Small intestine (tissue), 7 donors: ENCODE results near the gene RCE1. TPM values are rescaled to one million over a fixed set of nuclear protein-coding genes. Genes with fewer than 3 reads are reported as not detected.

Experiments used
- DNase-seq, 2 donors: peaks; one replicate each; pipeline versions ENCODE4 v3.0.0 to v3.0.0-alpha.2; 2013
- FAIRE-seq: peaks from 2 replicates; lab custom pipeline; 2012; peaks lifted over from hg19 to GRCh38; lab: Jason Lieb, UNC
- H3K27ac ChIP-seq, 3 donors: one replicate each; pipeline ENCODE4 v1.5.1; 2013; ENCODE audit warnings: low read length in 2 of 3, mild to moderate bottlenecking in 2 of 3, control low read depth in 1 of 3, inconsistent platforms in 1 of 3, low read depth in 1 of 3, moderate library complexity in 1 of 3
- H3K27me3 ChIP-seq, 3 donors: one replicate each; pipeline ENCODE4 v1.6.1; 2013; ENCODE audit warnings: low read length in 3 of 3, inconsistent platforms in 1 of 3; ENCODE audit not compliant: control insufficient read depth in 3 of 3, insufficient read depth in 3 of 3
- H3K36me3 ChIP-seq, 3 donors: one replicate each; pipeline ENCODE4 v1.6.1; 2013; ENCODE audit warnings: low read length in 3 of 3, inconsistent platforms in 1 of 3, low read depth in 1 of 3, mild to moderate bottlenecking in 1 of 3, moderate library complexity in 1 of 3; ENCODE audit not compliant: control insufficient read depth in 3 of 3, insufficient read depth in 2 of 3
- H3K4me1 ChIP-seq, 3 donors: one replicate each; pipeline ENCODE4 v1.6.1; 2013; ENCODE audit warnings: low read length in 2 of 3, inconsistent platforms in 1 of 3, low read depth in 1 of 3, mild to moderate bottlenecking in 1 of 3, moderate library complexity in 1 of 3; ENCODE audit not compliant: control insufficient read depth in 3 of 3, insufficient read depth in 2 of 3
- H3K4me3 ChIP-seq, 3 donors: one replicate each; pipeline ENCODE4 v1.5.1; 2013; ENCODE audit warnings: low read length in 3 of 3, control low read depth in 1 of 3, inconsistent platforms in 1 of 3, low read depth in 1 of 3, mild to moderate bottlenecking in 1 of 3, moderate library complexity in 1 of 3
- H3K9me3 ChIP-seq, 2 donors: one replicate each; pipeline ENCODE4 v1.6.1; 2013; ENCODE audit warnings: low read depth in 1 of 2, low read length in 1 of 2; ENCODE audit not compliant: control insufficient read depth in 2 of 2, insufficient read depth in 1 of 2
- WGBS, 3 donors: extraction: QIAGEN DNeasy Blood & Tissue Kit; methylation state at CpG; one replicate each; pipeline ENCODE4 v1.1.7; 2013; 5-methylcytosine and 5-hydroxymethylcytosine counted together
- polyA plus RNA-seq, 4 donors: library from polyadenylated mRNA; stranded (reverse) in 3 of 4; unstranded in 1 of 4; fragments of 200-250 nt in 3 of 4; fragments of 120-200 nt in 1 of 4; gene quantifications; one replicate each; pipeline versions ENCODE4 v1.2.1 to v1.2.3, GENCODE V29; 2013
- donor health status: healthy with polysubstance abuse.
- donor health status: control.
- donor health status: control.
- donor health status: Bipolar disorder and iron deficiency.
- donor health status: healthy.

RCE1 gene
- polyA plus RNA-seq, 4 donors, result 15.1 to 26.9 (median 20.7) TPM

- H3K27ac ChIP-seq, result no peak overlapping the region
- H3K27me3 ChIP-seq, result no peaks in the 10 kb centered on the region
- H3K9me3 ChIP-seq, result no peaks in the 10 kb centered on the region
- no peak overlapping the region for H3K4me3 ChIP-seq
- peaks cover 0 to 51% (median 3%) of the 10 kb centered on the region in 3 donors for H3K36me3 ChIP-seq
- FAIRE-seq, result no peak
- 84 to 91% (median 87%) methylated on average over 7 of the region's 7 CpGs for WGBS, 3 donors
- no peak for DNase-seq
- H3K4me1 ChIP-seq, result peaks cover 0 to 4% (median 0%) of the 10 kb centered on the region in 3 donors
Observed at GRCh38 chr11:66866511-66866986, 23.3 kb downstream of the RCE1 start.

- Histone ChIP-seq H3K4me1 (peaks cover 0 to 4% (median 0%) of the 10 kb centered on the region in 3 donors), H3K4me3 (no peak overlapping the region), H3K27ac (no peak overlapping the region), H3K36me3 (peaks cover 0 to 47% (median 3%) of the 10 kb centered on the region in 3 donors), H3K9me3 (no peaks in the 10 kb centered on the region), H3K27me3 (no peaks in the 10 kb centered on the region)
- FAIRE-seq, result no peak
- no peak for DNase-seq
- 78 to 79% (median 78%) methylated on average over 14 of the region's 14 CpGs for WGBS, 3 donors
Observed at GRCh38 chr11:66867425-66868040, 24.3 kb downstream of the RCE1 start.

GRCh38 chr11:66868082-66868725, 25.0 kb downstream of the RCE1 start:
- 80 to 91% (median 83%) methylated on average over 13 of the region's 13 CpGs for WGBS, 3 donors
- DNase-seq (no peak), FAIRE-seq (no peak)
- Histone ChIP-seq H3K4me1 (peaks cover 0 to 4% (median 0%) of the 10 kb centered on the region in 3 donors), H3K4me3 (no peak overlapping the region), H3K9me3 (no peaks in the 10 kb centered on the region), H3K27me3 (no peaks in the 10 kb centered on the region), H3K36me3 (peaks cover 0 to 43% (median 3%) of the 10 kb centered on the region in 3 donors), H3K27ac (no peak overlapping the region)

GRCh38 chr11:66868726-66869566, 25.7 kb downstream of the RCE1 start:
- FAIRE-seq (no peak), DNase-seq (peak; percentile 80 to 81)
- peaks cover 0 to 37% (median 0%) of the 10 kb centered on the region in 3 donors for H3K36me3 ChIP-seq
- no peaks in the 10 kb centered on the region for H3K27me3 ChIP-seq
- no peak overlapping the region for H3K4me3 ChIP-seq
- WGBS, 3 donors, result 22 to 51% (median 27%) methylated on average over 27 of the region's 27 CpGs
- H3K27ac ChIP-seq, result no peak overlapping the region
- H3K9me3 ChIP-seq, result no peaks in the 10 kb centered on the region
- H3K4me1 ChIP-seq, result peaks cover 0 to 4% (median 0%) of the 10 kb centered on the region in 3 donors

GRCh38 chr11:66869567-66869870, 26.3 kb downstream of the RCE1 start:
- Histone ChIP-seq H3K36me3 (peaks cover 0 to 35% (median 0%) of the 10 kb centered on the region in 3 donors), H3K4me3 (no peak overlapping the region), H3K4me1 (peaks cover 0 to 4% (median 0%) of the 10 kb centered on the region in 3 donors), H3K9me3 (no peaks in the 10 kb centered on the region), H3K27me3 (no peaks in the 10 kb centered on the region), H3K27ac (no peak overlapping the region)
- 93 to 95% (median 95%) methylated on average over 9 of the region's 9 CpGs for WGBS, 3 donors
- no peak for FAIRE-seq
- DNase-seq, result no peak

GRCh38 chr11:66870131-66870530, 26.9 kb downstream of the RCE1 start:
- DNase-seq, result no peak
- no peak overlapping the region for H3K27ac ChIP-seq
- peaks cover 0 to 34% (median 0%) of the 10 kb centered on the region in 3 donors for H3K36me3 ChIP-seq
- no peaks in the 10 kb centered on the region for H3K27me3 ChIP-seq
- peaks cover 0 to 1% (median 0%) of the 10 kb centered on the region in 3 donors for H3K4me1 ChIP-seq
- no peak for FAIRE-seq
- 91 to 98% (median 96%) methylated on average over 11 to 16 of the region's 16 CpGs for WGBS, 3 donors
- H3K9me3 ChIP-seq, result no peaks in the 10 kb centered on the region
- no peak overlapping the region for H3K4me3 ChIP-seq

- no peak for DNase-seq
- FAIRE-seq, result no peak
- H3K27me3 ChIP-seq, result no peaks in the 10 kb centered on the region
Observed at GRCh38 chr11:66870616-66871520, 27.6 kb downstream of the RCE1 start.

More at GRCh38 chr11:66870616-66871520, 27.6 kb downstream of the RCE1 start:
- Histone ChIP-seq H3K4me1 (no peaks in the 10 kb centered on the region), H3K27ac (no peak overlapping the region), H3K9me3 (no peaks in the 10 kb centered on the region), H3K36me3 (peaks cover 0 to 31% (median 0%) of the 10 kb centered on the region in 3 donors), H3K4me3 (no peak overlapping the region)
- 91 to 92% (median 92%) methylated on average over 39 of the region's 39 CpGs for WGBS, 3 donors
